GM15510 (cell line): ENCODE data around the gene KIAA1671.

ENCODE experiments used
- POLR2A ChIP-seq: IDR thresholded peaks from 3 replicates; pipeline ENCODE4 v1.6.1; 2011; ENCODE audit warnings: borderline replicate concordance; ENCODE audit not compliant: insufficient read length; ENCODE audit errors: extremely low read depth

Gene KIAA1671

GRCh38 chr22:25183949-25184619 lies 231.6 kb downstream of the KIAA1671 start:
- no peak for TF ChIP-seq POLR2A

- no peak for TF ChIP-seq POLR2A
Measured at GRCh38 chr22:25186140-25186539, 233.6 kb downstream of the KIAA1671 start.

DNA sequence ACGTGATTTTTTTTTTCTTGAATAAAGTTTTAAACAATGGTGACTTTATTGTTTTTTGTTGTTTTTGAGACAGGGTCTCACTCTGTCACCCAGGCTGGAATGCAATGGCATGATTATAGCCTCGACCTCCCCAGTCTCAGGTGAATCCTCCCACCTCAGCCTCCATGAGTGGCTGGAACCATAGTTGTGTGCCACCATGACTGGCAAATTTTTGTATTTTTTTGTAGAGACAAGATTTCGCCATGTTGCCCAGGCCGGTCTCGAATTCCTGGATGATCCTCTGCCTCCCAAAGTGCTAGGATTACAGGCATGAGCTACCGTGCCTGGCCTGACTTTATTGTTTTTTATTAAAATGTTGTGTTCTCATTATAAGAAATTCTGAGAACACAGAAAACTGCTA lies 235.0 kb downstream of the KIAA1671 start:
- no peak for TF ChIP-seq POLR2A

GRCh38 chr22:25192406-25192805 lies 239.9 kb downstream of the KIAA1671 start:
- no peak for TF ChIP-seq POLR2A

DNA sequence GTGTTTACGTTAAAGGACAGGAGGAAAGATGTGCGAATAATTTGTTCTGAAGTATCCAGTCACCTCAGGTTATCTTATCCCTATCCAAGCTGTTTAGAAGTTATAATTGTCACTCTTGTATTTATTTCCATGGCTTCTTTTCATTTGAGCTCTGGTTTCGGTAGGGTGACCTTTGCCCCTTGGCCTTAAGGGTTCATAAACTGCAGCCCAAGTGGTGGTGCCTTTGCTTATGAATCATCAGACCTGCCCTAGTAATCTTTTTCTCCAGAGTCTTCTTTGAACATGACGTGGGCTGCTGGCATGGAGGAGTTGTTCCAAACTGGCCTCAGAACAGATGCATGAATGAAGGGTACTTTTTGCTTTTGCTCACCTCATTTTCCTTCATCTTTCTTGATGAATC lies 240.6 kb downstream of the KIAA1671 start:
- no peak for TF ChIP-seq POLR2A

DNA sequence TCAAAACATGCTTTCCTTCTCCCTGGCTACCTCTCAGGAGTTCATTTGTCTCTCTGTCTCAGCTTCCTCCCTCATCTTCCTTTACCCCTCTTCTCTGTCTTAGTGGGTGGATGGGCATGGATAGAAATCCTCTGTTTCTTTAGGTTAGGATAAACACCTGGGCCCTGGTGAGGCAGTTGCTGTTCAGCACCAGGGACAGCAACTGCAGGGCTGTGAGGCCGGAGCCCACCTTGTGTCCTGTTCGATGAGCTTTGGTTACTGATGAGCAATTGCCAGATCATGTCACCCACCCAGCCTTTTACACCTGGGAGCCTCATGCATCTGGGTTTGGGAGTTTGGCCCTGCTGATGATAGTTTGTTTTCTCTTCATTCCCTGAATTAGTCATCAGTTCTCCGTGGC lies 241.0 kb downstream of the KIAA1671 start:
- TF ChIP-seq POLR2A: no peak

- TF ChIP-seq POLR2A: no peak
Measured at GRCh38 chr22:25196326-25196725, 243.8 kb downstream of the KIAA1671 start.

- TF ChIP-seq POLR2A: no peak
Measured at GRCh38 chr22:25197340-25197739, 244.8 kb downstream of the KIAA1671 start.

- TF ChIP-seq POLR2A: no peak
Measured at GRCh38 chr22:25199731-25200520, 247.4 kb downstream of the KIAA1671 start, which contains the start of gene CRYBB3. Gene CRYBB3, plus strand, starts transcription at chr22:25199858. Its CDS starts 1,539 bp downstream, at chr22:25201397.

- no peak for TF ChIP-seq POLR2A
Measured at GRCh38 chr22:25200967-25201366, 248.5 kb downstream of the KIAA1671 start.

DNA sequence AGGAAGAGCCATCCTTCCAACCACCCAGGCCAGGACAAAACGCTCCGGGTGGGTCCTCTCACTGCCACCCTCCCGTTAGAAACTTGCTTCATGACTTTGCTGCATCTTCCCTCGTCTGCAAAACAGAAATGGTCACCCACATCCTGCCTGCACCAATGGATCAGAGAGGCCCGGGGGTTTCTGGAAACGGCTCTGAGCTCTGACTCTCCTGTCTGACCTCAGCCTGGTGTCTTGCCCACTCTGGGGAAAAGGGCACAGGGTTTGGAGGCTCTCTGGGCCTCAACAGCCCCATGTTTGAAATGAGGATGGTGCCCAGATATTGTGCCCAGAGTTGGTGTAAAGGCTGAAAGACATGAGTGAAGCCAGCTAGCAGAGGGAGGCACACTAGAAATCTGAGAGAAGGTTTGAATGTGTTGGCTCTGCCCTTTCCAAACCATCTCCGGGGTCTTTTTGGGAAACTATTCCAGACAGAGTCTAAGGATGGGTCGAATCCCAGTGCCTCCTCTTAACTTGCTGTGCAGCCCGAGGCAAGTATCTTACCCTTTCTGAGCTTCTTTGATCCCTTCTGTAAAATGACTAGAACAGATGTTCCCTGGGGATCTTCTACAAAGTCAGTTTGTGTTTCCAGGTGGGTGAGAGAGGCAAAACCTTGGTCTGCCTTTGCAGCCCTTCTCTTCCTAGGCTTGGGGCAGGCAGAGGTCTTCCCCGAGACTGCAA lies 249.2 kb downstream of the KIAA1671 start:
- no peak for TF ChIP-seq POLR2A

DNA sequence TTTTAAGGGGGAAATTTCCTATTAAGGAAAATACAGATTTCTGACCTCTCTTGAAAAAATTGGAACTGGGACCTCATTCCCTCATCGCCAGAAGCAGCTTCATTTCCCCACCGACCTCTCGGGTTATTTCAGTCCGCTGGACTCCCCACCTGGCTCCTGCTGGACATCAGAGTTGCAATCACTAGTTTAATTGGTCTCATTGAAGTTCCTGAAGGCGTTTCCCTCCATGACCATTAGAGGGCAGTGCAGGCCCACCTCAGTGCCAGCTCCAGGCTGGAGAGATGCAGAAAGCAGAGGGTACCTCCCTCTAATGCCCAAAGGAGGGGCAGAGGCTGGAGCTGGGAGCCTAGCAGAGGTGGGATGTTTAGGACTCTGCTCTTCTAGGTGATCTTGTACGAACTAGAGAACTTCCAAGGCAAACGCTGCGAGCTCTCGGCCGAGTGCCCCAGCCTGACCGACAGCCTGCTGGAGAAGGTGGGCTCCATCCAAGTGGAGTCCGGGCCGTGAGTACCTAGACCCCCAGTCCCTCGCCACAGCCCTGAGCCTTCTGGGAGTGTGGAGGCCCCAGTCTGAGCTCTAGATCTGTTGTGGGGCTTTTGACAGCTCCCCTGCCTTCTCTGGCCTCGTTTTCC lies 249.9 kb downstream of the KIAA1671 start:
- TF ChIP-seq POLR2A: no peak

GRCh38 chr22:25203082-25203481 lies 250.6 kb downstream of the KIAA1671 start:
- no peak for TF ChIP-seq POLR2A

DNA sequence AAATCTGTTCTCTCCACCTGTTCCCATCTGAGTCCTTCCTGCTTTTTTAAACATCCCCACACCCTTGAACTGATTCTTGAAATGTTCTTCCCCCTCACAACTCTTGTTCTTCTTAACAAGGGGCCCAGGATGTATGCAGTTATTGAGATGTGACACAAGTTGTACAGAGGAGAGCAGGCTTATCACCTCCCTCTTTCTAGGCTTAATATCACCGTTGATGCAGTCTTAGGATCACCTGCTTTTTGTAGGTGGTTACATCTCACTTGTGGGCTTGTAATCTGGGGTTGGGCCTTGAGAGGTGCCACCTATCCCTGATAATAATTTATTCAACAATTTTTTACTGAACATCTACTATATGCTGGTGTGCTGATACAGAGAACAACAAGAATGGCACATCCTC lies 253.3 kb downstream of the KIAA1671 start:
- no peak for TF ChIP-seq POLR2A

DNA sequence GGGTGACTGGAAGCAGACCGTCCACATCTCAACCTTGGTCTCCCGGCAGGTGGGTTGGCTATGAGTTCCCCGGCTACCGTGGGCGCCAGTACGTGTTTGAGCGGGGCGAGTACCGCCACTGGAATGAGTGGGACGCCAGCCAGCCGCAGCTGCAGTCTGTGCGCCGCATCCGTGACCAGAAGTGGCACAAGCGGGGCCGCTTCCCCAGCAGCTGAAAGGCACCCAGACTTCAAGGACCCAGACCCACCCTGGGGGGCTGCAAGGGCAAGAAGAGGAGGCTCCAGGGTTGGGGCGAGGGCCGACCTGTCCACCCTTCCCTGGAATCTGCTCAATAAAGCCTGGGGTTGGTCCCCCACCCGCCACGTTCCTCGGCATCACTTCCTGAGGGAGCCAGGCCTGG lies 254.5 kb downstream of the KIAA1671 start:
- TF ChIP-seq POLR2A: no peak
